Stimulated activated CD4-positive, alpha-beta T cell treated with anti-CD3 and anti-CD28 coated beads, Interleukin-12 subunit alpha, Interleukin-12 subunit beta, amount 100 ng/mL, for 4 hours (primary cell): ENCODE results near the gene ATP9B.

Source experiments
- DNase-seq: peaks from one replicate; pipeline ENCODE4 v3.0.0-alpha.2; 2020

The ATP9B gene

DNA sequence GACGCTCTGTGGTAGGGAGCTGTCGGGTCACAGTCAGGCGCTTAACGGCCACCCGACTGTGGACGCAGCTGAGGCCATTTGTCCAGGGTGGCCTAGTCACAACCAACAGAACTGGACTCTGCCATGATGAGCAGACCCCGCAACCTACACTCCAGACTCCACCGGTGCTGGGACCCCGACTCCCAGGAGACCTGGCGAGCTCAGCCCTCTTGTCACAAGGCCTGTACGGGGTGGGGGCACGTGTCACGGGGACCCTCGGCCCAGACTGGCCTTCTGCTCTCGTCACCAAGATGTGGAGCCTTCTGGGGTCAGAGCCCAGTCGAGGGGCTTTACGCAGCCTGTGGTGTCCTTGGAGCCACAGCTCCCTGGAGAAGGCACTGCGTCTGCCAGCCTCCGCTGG is 349.0 kb downstream of the ATP9B start:
- DNase-seq: no peak

DNA sequence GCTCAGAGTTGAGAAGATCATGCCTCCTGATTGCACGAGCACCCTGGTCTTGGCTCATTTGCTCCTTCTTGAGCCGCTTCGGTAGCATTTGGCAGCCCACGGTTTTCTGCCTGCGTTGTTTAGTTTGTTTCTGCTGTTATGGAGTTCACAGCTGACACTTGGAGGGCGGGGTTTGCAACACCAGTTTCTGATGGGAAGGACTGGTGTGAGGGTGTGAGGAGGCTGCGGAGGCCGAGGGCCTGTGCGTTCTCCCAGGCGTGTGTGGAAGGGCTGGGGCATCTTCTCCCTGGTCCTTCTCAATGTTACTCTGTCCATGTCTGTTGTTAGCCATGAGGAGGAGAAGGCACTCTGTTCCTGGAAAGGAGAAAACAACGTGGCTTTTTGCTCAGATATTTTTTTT is 349.4 kb downstream of the ATP9B start:
- DNase-seq: no peak

DNA sequence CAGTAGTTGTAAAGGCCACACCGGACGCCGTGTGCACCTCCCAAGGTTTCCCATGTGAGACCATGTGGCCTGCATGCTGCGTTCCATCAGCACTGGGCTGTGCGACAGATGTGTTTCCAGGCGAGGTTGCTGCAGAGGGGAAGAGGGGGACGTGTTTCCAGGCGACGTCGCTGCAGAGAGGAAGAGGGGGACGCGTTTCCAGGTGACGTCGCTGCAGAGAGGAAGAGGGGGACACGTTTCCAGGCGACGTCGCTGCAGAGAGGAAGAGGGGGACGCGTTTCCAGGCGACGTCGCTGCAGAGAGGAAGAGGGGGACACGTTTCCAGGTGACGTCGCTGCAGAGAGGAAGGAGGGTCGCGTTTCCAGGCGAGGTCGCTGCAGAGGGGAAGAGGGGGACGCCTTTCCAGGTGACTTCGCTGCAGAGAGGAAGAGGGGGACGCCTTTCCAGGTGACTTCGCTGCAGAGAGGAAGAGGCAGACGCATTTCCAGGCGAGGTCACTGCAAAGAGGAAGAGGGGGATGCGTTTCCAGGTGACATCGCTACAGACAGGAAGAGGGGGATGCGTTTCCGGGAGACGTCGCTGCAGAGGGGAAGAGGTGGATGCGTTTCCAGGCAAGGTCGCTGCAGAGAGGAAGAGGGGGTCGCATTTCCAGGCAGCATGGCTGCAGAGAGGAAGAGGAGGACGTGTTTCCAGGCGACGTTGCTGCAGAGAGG is 351.0 kb downstream of the ATP9B start:
- no peak for DNase-seq

DNA sequence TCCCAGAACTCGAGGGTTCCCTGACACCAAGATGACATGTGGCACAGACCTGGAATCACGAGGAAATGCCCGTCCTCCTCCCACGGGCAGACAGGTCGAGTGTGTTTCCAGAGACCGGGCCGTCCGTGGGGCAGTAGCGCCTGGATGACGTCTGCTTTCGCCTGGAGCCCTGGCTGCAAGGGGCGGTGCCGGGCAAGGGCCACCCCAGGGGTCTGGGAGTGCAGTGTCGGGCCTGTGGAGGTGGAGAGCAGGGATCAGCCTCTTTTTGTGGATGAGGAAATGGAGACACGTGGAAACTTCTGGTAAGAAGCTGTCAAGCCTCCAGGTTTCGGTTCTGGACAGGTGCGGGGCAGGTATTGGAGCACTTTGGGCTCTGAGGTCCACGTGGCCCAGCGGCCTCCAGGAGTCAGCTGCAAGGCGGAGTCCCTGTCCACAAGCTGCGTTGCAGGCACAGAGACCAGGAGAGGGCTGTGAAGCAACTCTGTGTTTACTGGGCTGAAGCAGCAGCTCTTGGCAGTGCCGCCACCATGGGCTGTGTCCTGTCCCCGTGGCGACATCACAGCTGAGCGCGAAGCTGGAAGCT is 352.2 kb downstream of the ATP9B start:
- no peak for DNase-seq

DNA sequence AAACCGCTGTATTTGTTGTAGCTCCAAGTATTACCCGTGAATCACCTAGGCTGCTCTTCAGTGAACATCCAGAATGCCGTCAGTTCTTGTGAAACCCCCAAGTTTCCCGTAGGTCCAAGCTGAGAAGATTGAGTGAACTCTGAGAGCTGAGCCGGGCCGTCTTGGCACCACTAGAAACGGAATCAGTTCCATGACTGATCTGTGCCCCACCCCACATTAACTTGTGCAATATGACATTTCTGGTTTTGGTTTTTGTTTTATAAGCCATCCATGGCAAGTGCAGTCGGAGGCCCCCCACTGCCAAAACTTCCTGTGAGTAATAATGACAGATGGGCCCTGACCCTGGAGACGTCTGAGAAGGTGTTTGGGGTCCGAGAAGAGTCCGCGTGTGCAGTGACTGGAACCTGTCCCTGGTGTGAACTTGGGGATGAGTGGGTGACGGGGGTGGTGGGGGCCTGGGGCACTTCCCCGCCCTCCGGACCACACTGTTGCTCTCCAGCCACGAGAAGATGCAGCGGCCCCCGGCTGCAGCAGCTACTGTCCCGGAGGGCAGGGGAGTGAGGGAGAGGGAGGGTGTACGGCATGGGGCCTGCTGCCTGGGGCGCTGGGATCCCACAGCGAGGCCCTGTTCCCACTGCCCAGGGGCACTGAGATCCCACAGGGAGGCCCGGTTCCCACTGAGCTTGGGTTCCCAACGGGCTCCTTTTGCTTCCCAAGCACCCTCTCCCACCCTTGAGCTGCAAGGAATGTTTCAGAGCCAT is 353.0 kb downstream of the ATP9B start:
- DNase-seq: no peak

DNA sequence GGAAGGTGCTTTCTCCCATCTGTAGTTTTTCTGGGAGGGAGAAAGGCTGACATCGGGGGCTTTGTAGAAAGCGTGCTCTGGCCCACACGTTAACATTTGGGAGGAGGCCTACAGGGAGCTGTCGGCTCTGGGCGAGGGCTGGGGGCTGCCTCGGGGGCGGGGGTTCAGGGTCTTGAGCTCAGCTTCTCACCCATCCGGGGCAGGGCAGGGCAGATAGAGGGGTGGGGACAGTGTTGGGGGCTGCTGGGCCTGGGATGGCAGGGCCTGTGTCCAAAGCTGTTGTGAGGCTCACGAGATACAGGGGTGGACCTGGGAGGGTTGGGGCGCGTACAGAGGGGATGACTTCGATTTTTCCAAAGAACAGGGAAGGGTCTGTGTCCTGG is 353.6 kb downstream of the ATP9B start:
- DNase-seq: no peak

DNA sequence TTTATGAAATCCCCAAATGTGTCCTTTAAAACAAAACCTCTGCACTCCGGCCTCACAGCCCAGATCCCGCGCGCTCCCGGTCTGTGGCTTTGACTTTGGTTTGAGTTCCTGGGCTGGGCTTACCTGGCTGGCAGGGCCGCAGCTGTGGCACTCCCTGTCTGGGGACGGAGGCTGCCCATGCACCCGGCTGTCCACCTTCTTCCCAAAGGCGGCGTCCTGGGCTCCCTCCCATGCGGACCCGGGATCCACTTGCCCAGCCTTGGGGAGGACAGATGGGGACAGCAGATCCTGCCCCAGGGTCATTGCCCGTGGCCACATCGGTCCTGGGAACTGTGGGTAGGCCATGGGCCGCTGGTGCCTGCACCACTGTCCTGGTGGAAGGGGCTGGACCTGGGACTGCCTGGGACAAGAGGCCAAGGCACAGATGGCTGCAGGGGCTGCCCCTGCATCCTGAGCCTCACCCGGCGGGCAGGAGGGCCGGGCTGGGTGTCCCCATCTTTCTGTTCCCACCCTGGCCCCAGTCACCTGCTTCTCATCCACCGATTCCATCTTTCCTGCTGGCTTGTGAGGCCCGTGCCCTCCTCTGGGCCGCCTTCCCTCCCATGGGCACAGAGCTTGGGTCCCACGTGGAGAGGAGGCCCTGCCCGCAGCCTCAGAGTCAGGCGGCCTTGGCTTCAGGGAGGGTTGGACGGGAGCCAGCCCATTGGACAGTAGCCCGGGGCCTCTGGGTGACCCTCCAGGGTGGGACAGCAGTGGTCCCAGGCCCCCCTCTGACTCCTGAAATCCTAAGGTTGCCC is 354.2 kb downstream of the ATP9B start:
- no peak for DNase-seq

DNA sequence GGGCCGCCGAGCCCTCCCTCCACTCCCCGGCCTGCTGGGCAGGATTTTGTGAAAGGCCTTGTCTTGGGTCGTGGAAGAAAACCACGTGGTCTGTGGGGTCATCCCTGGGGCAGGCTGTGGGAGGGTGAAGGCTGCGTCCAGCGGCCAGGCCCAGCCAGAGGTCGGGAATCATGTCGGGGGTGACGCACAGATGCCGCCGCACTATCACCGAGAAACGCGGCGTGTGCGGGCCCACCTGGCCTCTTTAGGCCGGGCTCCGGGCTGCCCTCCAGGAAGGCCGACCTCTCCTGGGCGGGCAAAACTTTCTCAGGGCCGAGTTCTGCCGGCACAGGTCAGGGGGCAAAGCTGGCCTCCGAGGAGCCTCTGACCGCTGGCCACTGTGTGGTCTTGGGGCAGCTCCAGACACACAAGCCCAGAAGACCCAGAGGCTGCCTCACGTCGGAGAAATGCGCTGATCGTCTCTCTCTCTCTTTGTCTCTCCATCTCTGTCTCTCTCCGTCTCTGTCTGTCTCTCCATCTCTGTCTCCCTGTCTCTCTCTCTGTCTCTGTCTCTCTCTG is 354.9 kb downstream of the ATP9B start:
- no peak for DNase-seq

DNA sequence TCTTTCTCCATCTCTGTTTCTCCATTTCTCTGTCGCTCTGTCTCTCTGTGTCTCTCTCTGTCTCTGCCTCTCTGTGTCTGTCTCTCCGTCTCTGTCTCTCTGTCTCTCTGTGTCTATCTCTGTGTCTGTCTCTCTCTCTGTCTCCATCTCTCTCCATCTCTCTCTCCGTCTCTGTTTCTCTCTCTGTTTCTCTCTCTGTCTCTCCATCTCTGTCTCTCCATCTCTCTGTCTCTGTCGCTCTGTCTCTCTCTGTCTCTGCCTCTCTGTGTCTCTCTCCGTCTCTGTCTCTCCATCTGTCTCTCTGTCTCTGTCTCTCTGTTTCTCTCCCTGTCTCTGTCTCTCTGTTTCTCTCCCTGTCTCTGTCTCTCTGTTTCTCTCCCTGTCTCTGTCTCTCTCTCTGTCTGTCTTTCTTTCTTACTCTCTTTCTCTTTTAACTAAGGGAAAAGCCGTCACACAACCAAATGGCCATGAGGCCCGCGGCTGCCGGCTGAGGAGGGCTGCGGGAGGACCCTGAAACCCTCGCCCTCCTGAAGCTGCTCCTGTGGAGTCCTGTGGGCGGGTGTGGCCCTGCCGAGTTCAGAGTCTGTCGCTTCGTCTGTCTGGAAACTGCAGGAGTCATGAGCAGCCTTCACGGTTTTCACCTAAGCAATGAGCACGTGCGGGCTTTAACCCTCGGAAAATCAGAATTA is 355.8 kb downstream of the ATP9B start:
- DNase-seq: no peak

DNA sequence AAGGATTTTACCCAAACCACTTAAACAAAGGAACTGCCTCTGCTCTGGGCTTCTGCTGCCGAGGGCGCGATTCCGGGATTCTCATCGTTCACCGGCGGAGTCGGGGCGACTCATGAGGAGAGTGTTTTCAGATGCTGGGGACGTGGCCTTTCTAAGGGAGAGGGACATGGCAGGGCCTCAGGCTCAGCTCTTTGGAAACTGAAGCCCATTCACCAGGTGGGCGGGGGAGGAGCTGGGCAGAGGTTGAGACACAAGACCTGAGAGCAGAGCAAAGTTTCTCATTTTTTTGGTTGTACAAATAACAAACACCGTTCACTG is 356.3 kb downstream of the ATP9B start:
- DNase-seq: no peak

DNA sequence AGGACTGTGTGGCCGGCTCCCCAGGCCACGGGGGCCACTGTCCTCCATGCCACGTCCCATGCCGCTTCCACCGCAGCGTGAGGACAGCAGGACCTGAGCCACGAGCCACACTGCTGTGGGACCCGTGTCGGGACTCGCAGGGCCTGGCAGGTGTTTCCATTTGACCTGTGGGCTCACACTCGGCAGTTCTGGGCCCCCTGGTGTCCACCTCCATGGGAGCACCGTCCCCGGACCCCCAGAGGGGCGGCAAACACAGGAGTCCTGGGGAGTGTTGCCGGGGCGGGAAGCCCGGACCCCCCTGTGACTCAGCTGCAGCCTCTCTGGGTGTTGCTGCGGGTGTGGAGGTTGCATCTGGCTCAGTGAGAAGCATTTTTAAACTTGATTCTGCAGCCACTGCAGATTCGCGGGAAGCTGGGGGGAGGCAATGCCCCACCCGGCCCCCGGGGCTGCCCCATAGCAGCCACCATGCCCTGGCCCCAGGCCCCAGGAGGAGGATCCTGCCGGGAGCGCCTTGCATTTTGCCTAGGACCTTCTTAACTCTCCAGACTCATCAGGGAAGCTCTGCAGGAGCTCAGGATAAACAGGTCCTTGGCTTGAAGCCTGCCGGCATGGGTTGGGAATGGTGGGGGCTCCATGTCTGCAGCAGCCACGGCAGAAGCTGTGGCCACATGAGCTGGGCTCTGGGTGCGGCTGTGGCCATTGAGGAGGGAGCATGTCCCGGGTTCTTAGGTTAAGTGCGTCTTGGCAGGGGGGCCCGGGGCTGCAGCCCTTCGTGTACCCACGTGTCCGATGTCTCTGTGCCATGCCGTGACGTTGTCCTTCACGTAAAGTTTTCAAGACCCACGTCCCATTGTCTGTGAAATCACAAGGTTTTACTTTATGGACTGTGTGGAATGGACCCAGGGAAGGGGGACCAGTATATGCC is 357.4 kb downstream of the ATP9B start:
- DNase-seq: no peak

DNA sequence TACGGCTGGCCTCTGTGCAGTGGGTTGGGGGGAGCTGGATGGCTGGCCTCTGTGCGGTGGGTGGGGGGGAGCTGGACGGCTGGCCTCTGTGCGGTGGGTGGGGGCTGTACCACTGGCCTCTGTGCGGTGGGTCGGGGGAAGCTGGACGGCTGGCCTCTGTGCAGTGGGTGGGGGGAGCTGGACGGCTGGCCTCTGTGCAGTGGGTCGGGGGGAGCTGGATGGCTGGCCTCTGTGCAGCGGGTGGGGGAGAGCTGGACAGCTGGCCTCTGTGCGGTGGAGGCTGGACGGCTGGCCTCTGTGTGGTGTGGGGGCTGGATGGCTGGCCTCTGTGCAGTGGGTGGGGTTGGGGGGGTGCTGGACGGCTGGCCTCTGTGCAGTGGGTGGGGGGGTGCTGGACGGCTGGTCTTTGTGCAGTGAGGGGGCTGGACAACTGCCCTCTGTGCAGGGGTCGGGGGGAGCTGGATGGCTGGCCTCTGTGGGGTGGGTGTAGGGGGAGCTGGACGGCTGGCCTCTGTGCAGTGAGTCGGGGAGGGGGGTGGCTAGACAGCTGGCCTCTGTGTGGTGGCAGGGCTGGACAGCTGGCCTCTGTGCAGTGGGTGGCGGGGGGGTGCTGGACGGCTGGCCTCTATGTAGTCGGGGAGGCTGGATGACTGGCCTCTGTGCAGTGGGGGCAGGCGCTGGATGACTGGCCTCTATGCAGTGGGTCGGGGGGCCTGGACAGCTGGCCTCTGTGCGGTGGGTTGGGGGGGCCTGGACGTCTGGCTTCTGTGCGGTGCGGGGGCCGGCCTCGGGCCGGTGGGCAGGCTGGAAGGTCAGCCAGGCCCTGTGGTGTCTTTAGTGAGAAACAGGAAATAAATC is 358.4 kb downstream of the ATP9B start:
- no peak for DNase-seq
